Activated CD4-positive, alpha-beta T cell treated with anti-CD3 and anti-CD28 coated beads, Interleukin-2, amount 50 U/mL, for 48 hours (primary cell): ENCODE measurements around the gene FYB2.

Source experiments
- DNase-seq, 2 experiments: peaks; one replicate each; pipeline ENCODE4 v3.0.0-alpha.2; 2020

FYB2 gene

DNA sequence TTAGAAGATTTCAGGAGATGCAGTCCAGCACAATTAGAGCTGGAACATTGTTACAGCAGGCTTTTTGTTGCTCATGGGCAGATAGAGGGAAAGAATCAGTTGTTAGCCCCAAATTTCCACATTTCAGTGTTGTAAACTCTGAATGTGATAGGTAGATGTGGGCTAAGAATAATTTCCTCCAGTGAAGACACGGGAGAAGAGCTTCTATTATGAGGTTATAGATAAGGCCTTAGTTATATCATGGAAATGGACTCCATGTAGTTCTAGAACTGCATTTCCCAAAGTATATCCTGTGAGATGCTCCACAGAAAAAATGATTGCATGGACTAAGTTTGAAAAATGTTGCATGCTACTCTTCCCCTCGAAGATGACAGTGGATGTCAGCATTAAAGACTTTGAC lies 109.2 kb downstream of the FYB2 start:
- DNase-seq, result no peak

DNA sequence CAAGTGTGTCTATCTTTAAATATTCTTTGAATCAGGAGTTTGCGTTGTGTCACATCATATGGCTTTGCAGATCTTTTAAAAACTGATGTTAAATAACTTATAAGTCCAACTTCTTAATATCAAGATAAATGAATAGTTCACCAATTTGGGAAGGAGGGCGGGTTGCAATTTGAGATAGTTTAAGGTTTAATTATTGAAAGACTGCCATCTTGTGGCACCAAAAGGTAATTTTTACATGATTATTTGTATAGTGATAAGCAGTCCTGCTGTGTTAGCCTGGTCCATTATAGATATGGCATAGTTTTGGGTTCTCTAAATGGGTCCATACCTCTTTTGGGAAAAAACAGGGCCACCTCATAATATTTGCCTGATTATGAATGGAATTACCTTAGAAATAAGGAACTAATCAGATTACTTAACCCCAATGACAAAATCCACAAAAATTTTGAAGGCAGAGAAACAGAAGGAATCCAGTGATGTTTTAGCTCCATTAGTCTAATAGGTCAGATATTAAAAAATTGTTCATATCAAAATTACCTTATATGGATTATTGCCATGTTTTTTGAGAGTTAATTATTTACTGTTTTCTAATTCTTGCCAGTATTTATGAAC lies 109.8 kb downstream of the FYB2 start:
- DNase-seq, result no peak

DNA sequence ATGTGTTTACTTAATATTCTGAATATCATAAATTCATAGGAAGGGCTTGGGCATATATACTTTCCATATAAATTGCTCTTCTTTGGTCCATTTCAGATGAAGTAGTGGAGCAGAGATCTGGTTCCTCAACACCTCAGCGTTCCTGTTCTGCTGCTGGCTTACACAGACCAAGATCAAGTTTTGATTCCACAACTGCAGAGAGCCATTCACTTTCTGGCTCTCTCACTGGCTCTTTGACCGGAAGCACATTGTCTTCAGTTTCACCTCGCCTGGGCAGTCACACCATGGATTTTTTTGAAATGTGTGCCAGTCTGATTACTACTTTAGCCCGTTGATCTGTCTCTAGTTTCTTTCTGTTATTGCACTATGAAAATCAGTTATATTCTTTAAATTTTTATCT lies 111.8 kb downstream of the FYB2 start:
- no peak for DNase-seq

DNA sequence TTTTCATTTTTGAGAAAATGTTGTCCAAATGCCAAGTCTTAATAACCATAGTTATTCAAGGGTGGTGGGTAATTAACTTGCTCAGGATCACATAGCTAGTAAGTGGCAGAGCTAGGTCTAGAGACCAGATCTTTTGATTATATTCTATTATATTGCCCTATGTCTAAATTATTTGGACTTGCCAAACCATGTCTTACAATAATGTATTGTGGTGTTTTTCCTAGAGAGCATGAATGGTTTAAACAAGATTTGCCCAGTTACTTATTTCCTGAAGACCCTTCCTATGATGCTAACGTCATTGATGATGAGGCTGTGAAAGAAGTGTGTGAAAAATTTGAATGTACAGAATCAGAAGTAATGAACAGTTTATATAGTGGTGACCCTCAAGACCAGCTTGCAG lies 115.5 kb downstream of the FYB2 start:
- DNase-seq, result no peak

DNA sequence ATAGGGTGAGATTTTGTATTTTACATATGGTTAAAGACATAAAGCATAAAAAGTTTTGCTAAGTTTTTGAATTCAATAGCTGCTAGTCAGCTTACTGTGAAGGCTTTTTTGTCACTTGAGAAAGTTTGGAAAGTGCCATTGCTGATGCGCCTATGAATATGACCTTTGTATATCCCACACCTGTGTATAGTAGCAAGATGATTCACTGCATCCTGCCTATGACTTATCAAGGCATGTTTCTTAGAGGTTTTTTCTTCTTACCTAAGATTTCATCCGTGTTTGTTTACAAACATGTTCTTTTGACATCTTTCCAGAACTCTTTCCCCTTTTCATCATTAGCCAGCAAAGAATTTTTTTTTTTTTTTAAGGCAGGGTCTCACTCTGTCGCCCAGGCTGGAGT lies 122.5 kb downstream of the FYB2 start:
- DNase-seq, result no peak

DNA sequence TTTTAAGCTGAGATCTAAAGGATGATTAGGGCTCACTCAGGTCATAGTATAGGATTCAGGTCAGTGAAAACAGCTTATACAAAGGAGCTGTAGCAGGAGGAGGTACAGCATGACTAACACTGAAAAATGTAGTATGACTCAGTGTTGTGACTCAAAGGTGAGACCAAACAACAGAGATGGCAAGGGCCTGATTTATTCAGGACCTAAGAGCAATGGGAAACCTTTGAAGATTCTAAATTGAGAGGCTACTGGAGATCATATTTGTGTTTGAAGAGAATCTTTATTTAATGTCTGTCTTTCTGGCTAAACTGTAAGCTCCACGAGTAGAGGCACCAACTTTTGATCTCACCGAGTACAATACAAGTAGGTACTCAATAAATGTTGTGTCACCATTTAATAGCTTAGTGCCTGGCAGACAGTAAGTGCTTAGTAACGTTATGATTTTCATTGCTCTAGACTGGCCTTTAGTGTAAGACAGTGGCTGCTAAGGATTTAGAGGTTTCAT lies 130.6 kb downstream of the FYB2 start:
- no peak for DNase-seq

DNA sequence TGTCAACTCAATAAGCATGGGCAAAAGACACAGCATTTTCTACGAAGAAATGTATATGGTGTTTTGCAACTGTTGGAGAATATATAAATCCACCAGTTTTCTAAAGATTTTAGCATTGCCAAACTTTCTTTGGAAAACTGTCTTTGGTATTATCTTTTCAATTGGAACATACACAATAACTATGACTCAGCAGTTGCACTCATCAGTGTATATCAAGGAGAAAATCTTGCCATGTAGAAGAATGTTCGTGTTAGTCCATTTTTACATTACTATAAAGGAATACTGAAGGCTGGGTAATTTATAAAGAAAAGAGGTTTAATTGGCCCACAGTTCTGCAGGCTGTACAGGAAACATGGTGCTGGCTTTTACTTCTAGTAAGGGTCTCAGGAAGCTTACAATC lies 133.0 kb downstream of the FYB2 start:
- no peak for DNase-seq

DNA sequence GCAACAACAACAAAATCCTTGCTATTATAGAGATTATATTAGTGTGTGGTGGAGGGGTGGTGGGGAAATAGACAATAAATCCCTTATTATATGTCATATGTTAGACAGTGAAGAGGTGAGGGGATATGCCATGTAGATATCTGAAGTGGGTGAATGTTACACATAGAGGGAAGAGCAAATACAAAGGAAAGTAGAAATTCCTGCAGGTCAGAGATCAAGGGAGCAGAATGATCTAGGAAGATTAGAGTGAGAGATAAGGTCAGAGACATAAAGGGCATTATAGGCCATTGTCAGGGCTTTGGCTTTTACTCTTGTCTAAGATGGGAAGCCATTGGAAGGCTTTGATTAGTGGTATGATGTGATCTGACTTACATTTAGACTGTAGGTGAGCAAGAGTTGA lies 135.6 kb downstream of the FYB2 start:
- no peak for DNase-seq

DNA sequence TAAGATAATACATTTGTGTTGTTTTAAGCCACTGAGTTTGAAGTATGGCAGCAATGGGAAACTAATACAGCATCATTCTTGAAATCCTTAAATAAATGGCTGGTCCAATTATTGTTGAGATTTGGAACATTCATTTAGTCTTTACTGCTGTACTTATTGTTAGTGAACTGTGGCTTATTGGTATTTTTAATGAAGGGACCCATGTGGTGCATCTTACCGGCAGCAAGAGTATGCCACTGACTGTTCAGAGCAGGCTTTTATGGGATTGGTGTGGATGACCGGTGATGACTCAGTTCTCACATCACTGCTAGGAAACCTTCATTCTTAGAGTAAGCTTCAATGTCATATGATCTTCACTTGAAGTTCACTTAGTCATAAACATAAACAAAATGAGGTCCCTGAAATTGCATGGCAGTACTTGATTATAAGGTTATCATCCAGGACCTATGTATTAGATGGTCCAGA lies 142.6 kb downstream of the FYB2 start:
- DNase-seq, result no peak

DNA sequence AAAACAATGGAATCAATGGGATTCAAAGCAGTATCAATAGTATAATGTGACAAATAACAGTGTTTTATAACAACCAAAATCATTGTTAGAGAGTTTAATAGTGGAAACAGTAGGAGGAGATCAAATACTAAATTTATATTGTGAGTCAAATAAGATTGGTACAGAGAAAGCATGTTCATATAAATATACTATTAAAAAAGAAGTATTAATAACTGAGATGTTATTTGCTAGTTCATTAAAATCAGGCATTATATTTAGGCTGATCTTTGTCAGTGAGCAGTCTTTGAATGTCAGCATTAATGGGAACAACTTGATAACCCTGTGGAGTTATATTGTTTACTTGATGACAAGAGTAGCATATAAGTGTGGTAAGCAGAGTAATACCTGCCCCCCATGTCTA lies 143.4 kb downstream of the FYB2 start:
- no peak for DNase-seq

DNA sequence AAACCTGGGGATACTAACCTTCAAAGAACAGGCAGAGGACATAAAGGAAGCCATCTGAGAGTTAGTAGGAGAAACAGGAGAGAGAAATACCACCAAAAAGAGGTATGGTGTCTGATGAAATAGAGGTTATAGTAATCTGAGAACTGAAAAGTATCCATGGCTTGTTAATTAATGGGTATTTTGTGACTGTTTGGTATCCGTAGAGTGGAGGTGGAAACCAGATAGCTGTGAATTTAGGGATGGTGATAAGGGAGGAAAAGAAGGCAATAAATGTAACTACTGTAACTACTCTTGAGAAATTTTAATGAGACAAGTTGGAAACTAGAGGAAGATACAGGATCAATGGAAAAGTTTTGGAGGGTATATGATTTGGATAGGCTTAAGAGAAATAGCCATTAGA lies 146.6 kb downstream of the FYB2 start:
- no peak for DNase-seq

DNA sequence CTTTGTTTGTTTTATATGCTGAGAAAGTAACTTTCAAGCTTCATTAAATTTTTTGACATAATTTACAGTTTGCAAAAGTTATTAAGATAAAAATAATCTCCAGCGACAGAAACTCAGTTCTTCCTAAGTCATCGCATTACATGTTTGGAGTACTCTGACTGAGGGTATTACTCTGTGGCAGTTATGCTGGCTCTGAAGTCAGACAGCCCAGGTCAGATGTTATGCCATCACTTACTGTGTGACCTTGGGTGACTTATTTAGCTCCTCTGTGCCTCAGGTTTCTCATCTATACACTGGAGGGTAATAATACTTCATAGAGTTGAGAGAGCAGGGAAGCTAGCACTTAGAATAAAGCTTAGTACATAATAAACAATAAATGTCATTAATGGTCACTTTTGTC lies 147.7 kb downstream of the FYB2 start:
- no peak for DNase-seq

DNA sequence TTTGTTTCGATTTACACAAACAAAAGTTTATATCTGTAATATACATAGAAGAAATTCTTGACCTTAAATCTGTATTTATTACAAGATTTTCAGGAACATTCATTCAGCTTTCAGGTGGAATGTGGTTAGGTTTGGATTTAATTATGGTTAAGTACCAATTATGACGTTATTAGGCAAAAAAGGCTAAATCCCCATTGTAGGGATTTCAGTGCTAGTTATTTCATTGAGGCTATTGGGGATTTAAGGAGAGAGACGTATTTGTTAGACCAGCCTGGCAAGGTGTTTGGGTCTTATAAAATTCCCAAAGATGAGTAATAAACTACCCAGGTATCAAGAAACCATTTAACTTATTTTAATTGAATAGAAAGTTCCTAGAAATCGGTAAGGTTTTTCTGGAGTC lies 148.1 kb downstream of the FYB2 start:
- no peak for DNase-seq

DNA sequence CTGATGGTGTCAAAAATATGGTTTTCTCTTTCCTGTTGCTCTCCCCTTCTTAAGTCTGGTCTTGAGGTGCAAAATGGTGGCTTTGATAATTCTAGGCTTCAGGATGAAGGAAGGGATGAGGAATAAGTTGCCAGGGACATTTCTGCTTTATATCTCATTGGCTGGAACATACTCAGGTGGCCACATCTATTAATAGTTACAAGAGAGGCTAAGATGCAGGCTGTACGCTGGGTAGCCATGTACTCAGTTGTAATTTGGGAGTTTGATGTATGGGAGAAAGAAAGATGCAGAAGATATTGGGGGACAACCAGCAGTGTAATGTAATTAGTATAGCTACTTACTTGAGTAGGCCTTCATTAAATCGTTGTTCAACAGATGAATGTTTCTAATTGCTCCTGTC lies 148.9 kb downstream of the FYB2 start:
- DNase-seq, result no peak
